ENCODE results near the gene DPPA5. TPM values are rescaled to one million over a fixed set of nuclear protein-coding genes. Genes with fewer than 3 reads are reported as not detected.

The DPPA5 gene
- total and polyA plus RNA-seq, 9 of the 15 experiments (the other 6 are each of a cell fraction or from before 2014, with no cell fraction given), result not detected

DNA sequence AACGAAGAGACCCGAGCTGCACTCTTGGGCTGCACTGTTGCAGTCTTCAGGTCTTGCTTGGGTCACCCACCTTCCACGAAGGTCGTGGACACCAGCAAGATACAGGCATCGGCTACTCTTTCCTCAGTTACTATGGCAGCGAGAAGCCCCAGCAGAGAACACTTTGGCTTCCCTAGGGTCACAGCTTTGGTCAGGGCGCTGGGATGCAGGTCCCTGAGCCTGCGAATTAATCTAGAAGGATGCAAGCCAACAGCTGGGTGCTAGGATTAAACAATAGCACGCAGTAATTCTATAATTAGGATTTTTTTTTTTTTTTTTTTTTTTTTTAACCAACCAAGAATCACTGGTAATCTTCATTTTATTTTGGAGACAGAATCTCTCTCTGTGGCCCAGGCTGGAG is 10.5 kb upstream of the DPPA5 start:
- in situ Hi-C loops (cut with MboI), result no loop called here
- TF ChIP-seq WHSC1 (IDR thresholded peaks at IDR 0.05; ENCODE audit: low read length), result no peak
- TF ChIP-seq RB1 (IDR thresholded peaks at IDR 0.05; ENCODE audit: low read depth), result no peak
- TF ChIP-seq NCOA1 (IDR thresholded peaks at IDR 0.05; ENCODE audit: low read depth), result no peak
- no peak for TF ChIP-seq GATA2 (CRISPR knock-in tag; IDR thresholded peaks at IDR 0.05)
- no peak for TF ChIP-seq SUPT5H (IDR thresholded peaks at IDR 0.05)
- TF ChIP-seq TOE1 (IDR thresholded peaks at IDR 0.05; ENCODE audit: borderline replicate concordance), result no peak
- TF ChIP-seq TOE1 (CRISPR knock-in tag; IDR thresholded peaks at IDR 0.05; ENCODE audit: borderline replicate concordance, low read depth), result no peak
- no peak for TF ChIP-seq MCM7 (IDR thresholded peaks at IDR 0.05)
- TF ChIP-seq HMG20A (CRISPR knock-in tag; conservative IDR thresholded peaks at IDR 0.05), result no peak
- no peak for TF ChIP-seq TAF15 (IDR thresholded peaks at IDR 0.05; ENCODE audit: low read depth, low read length)
- TF ChIP-seq ZNF785 (CRISPR knock-in tag; IDR thresholded peaks at IDR 0.05), result no peak
- no peak for TF ChIP-seq C11orf30 (IDR thresholded peaks at IDR 0.05; ENCODE audit: low read depth)
- no peak for TF ChIP-seq DMBX1 (CRISPR knock-in tag; IDR thresholded peaks at IDR 0.05; ENCODE audit: borderline replicate concordance)
- TF ChIP-seq MIER1 (IDR thresholded peaks at IDR 0.05; ENCODE audit: low read depth), result no peak
- TF ChIP-seq ZNF146 (CRISPR knock-in tag; IDR thresholded peaks at IDR 0.05; ENCODE audit: unreplicated experiment), result no peak
- TF ChIP-seq, protein P1, sequence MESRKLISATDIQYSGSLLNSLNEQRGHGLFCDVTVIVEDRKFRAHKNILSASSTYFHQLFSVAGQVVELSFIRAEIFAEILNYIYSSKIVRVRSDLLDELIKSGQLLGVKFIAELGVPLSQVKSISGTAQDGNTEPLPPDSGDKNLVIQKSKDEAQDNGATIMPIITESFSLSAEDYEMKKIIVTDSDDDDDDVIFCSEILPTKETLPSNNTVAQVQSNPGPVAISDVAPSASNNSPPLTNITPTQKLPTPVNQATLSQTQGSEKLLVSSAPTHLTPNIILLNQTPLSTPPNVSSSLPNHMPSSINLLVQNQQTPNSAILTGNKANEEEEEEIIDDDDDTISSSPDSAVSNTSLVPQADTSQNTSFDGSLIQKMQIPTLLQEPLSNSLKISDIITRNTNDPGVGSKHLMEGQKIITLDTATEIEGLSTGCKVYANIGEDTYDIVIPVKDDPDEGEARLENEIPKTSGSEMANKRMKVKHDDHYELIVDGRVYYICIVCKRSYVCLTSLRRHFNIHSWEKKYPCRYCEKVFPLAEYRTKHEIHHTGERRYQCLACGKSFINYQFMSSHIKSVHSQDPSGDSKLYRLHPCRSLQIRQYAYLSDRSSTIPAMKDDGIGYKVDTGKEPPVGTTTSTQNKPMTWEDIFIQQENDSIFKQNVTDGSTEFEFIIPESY (CRISPR knock-in tag; IDR thresholded peaks at IDR 0.05), result no peak
- TF ChIP-seq EZH2 (IDR thresholded peaks at IDR 0.05; ENCODE audit: borderline replicate concordance, low read depth, low read length), result no peak
- no peaks in the 10 kb centered on the region for H3K36me3 ChIP-seq (ENCODE audit: control insufficient read depth, insufficient read depth, low read length)
- H4K20me1 ChIP-seq (replicated peaks; ENCODE audit: control insufficient read depth, insufficient read depth, low read length), result no peaks in the 10 kb centered on the region
- POLR2A ChIA-PET, result no interaction called here
- H2AFZ ChIP-seq (ENCODE audit: low read depth, low read length), result no peak overlapping the region
- H3K27ac ChIP-seq (ENCODE audit: extremely low read depth, low read depth, low read length), result no peak overlapping the region
- H3K9me1 ChIP-seq (ENCODE audit: control insufficient read depth, insufficient read depth, low read length), result no peaks in the 10 kb centered on the region
- no peak overlapping the region for H3K9ac ChIP-seq (ENCODE audit: insufficient read depth in 1 of 2, low read depth in 2 of 2, low read length in 2 of 2)
- no peaks in the 10 kb centered on the region for H3K9me3 ChIP-seq (replicated peaks; ENCODE audit: control insufficient read depth, insufficient read depth, low read depth, low read length)
- BruUV-seq (replicated peaks), result no TSS peak
- no peak for ATAC-seq
- no peak for FAIRE-seq
- whole genome bisulfite sequencing (ENCODE audit: insufficient coverage, low coverage, missing lambda C conversion rate), result 21% methylated on average over 8 of the region's 9 CpGs
- no peak overlapping the region for H3K4me2 ChIP-seq (ENCODE audit: insufficient read depth, low read length)
- peaks cover 0 to 26% of the 10 kb centered on the region in 2 experiments; a peak in 3 of 5 replicates for H3K27me3 ChIP-seq (ENCODE audit: control insufficient read depth in 2 of 2, insufficient read depth in 2 of 2, low read length in 2 of 2)
- peaks cover 4 to 17% of the 10 kb centered on the region in 2 experiments; a peak in 3 of 5 replicates for H3K4me1 ChIP-seq (replicated peaks in 1 of 2; ENCODE audit: control insufficient read depth in 2 of 2, insufficient read depth in 2 of 2, low read length in 2 of 2)
- H3K4me3 ChIP-seq, result no peak overlapping the region
- no peaks in the 10 kb centered on the region for H3K79me2 ChIP-seq (ENCODE audit: control insufficient read depth, insufficient read depth, low read length)
- no peak for DNase-seq (ENCODE audit: extremely low read depth in 1 of 4, low spot score in 3 of 4)
- CTCF ChIA-PET (ENCODE audit: low intra/inter-chr PET ratio), result no interaction called here
- intact Hi-C loops (cut with micrococcal nuclease), result no loop called here

All from K562 (cell line).